OCI-LY3 (cell line): ENCODE measurements around the gene RNF141.

ENCODE experiments used
- EZH2phosphoT487 ChIP-seq: fragments of 200-600 bp; shearing (Covaris generic); IDR thresholded peaks from 2 replicates; pipeline ENCODE4 v1.6.1; 2018; ENCODE audit warnings: antibody characterized with exemption, mixed run types, low read depth
- TF ChIP-seq, protein P1 (sequence below): fragments of 200-600, 300-600 bp; sonication (generic); IDR thresholded peaks from 2 replicates; pipeline ENCODE4 v1.5.1; 2014; ENCODE audit warnings: antibody characterized with exemption, low read length, low read depth

- TF ChIP-seq, protein P1, sequence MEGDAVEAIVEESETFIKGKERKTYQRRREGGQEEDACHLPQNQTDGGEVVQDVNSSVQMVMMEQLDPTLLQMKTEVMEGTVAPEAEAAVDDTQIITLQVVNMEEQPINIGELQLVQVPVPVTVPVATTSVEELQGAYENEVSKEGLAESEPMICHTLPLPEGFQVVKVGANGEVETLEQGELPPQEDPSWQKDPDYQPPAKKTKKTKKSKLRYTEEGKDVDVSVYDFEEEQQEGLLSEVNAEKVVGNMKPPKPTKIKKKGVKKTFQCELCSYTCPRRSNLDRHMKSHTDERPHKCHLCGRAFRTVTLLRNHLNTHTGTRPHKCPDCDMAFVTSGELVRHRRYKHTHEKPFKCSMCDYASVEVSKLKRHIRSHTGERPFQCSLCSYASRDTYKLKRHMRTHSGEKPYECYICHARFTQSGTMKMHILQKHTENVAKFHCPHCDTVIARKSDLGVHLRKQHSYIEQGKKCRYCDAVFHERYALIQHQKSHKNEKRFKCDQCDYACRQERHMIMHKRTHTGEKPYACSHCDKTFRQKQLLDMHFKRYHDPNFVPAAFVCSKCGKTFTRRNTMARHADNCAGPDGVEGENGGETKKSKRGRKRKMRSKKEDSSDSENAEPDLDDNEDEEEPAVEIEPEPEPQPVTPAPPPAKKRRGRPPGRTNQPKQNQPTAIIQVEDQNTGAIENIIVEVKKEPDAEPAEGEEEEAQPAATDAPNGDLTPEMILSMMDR: no peak
- TF ChIP-seq EZH2phosphoT487: no peak
Measured at GRCh38 chr11:10498426-10499250, 42.3 kb downstream of the RNF141 start.
